ENCODE measurements around the gene SEL1L2.
A peak's percentile ranks its signal among the peaks of the same experiment; 100 is the strongest.

SEL1L2 gene

GRCh38 chr20:13863244-13863643, 127.2 kb downstream of the SEL1L2 start:
- DNase-seq = no peak

GRCh38 chr20:13862245-13862644, 128.2 kb downstream of the SEL1L2 start:
- DNase-seq = no peak

DNA sequence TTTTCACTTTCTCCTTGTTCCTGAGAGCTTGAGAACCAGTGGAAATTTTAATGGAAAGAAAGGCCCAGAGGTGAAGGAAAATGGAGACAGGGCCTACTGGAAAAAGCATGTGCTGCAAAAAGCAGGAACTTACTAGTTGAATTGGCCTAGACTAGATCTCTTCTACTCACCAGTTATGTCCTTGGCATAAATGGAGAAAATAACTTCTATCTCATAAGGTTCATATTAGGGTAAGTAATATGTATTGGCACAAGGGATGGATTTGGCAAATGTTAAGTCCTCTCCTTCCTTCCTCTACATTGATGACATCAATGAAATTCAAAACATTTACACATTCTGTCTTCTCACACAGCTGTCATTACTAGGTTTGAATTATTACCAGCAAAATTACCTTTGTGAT, 131.5 kb downstream of the SEL1L2 start:
- DNase-seq = no peak

- no peak for DNase-seq
These were observed 132.0 kb downstream of the SEL1L2 start for GRCh38 chr20:13858439-13858838.

DNA sequence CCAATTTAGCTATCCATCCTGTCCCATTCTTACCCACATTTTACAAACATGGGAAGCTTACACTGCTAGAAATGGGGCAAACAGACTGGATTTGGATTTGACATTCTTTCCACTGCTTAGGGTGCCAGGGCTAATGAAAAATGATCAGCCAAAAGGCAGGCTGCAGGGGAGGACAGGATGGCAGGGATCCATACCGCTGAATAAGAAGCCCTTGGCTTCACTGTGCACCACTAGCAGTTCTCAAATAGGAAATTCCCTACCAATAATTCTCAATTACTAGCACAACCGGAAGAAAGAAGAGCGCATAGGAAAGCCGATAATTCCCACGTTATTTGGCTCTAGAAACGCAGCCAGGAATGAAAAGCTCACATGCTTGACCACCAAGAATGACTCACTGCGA, 132.5 kb downstream of the SEL1L2 start:
- DNase-seq = no peak

GRCh38 chr20:13857304-13857703, 133.1 kb downstream of the SEL1L2 start:
- DNase-seq = no peak

DNA sequence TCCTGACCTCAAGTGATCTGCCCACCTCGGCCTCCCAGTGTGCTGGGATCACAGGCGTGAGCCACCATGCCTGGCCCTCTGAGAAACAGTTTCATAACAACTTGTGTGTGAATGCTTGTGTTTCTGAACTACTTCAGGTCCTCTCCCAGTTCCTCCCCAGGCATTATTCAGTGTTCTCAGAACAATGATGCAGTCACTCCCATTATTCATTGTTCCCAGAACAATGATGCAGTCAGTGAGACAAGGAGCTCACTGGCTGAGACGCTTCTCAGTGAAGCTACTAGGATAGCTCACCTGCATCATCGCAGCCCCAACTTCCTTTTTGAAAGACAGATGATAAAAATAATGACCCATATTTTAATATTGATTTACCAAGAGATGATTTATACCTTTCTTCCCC, 134.1 kb downstream of the SEL1L2 start:
- no peak for DNase-seq

- no peak for DNase-seq
These were observed 134.8 kb downstream of the SEL1L2 start for GRCh38 chr20:13855613-13856012.

GRCh38 chr20:13852306-13852705, 138.1 kb downstream of the SEL1L2 start:
- DNase-seq = no peak

DNA sequence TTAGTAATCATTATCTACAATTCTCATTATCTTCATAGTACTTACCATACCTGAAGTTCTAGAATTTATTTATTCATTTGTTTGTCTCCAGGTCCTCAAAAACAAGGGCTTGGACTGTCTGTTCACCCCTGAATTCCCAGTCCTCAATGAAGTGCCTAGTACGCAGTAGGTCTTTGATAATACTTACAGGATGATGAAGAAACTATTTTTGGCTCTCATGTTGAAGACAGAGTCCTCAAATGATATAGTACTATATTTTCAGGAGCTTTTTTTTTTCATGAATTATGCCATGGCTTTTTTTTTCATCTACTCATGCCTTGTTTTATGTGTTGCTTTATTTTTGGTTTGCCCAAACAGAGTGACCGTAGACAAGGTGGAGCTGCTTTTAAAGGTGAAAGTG, 139.1 kb downstream of the SEL1L2 start:
- DNase-seq = no peak

- DNase-seq = no peak
These were observed 146.1 kb downstream of the SEL1L2 start for GRCh38 chr20:13844296-13844695.

DNA sequence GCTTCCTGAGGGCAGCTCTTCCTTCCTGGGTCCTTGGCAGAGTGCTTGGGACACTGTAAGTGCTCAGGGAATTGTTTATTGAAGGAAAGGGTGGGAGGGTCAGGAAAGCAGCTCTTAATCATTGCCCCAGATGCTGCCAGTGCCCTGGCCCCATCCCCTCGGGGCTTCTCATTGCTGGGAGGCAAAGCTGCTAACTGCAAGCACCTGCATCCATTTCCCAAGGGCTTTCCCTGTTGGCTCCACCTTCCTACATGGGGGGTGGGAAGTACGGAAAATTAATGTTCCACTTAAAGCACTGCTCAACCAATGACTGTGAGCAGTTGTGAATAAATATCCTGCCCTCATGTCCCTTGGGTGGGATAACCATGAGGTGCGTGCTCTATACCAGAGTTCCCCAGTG, 149.2 kb downstream of the SEL1L2 start:
- DNase-seq = no peak

GRCh38 chr20:13840093-13840465, 150.3 kb downstream of the SEL1L2 start:
- no peak for DNase-seq

- DNase-seq = no peak
These were observed 150.9 kb downstream of the SEL1L2 start for GRCh38 chr20:13839421-13840092.

- no peak for DNase-seq
These were observed 151.8 kb downstream of the SEL1L2 start for GRCh38 chr20:13838664-13839063.

GRCh38 chr20:13831476-13831875, 158.9 kb downstream of the SEL1L2 start:
- no peak for DNase-seq

- DNase-seq = no peak
These were observed 164.9 kb downstream of the SEL1L2 start for GRCh38 chr20:13825465-13825864.

DNA sequence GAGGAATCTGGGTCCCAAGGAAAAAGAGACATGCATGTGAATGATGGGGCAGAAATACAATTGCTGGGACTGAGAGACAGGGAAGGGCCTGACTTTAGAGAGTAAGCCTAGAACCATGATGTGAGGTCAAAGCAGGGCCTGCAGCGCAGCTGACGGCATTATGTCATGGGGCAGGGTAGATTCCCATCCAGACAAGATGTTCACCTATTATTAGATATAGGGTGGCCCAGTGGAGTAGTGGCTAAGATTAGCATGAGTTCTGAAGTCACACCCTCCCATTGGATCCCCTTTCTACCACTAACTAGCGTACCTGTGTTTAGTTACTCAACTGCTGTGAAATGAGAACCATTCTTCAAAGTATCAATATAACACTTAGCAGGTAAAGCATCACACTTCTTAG, 166.0 kb downstream of the SEL1L2 start:
- no peak for DNase-seq

DNA sequence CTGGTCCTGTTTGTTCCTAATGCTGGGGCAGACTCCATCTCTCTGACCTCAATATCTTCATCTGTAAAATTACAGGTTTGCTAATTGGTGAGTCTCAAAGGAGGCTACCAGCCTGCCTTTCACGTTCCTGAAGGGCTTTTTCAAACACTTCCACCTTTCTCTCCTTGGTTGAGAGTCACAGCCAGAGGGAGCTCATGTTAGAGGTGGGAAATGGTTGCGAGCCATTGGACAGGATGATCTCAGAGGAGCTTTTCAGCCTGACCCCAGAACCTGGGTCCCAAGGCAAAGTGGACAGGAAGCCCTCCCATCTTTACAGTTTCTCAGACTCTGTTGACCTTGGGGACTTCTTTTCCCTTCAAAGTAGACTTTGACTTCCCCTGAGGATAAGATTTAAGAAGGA, 168.0 kb downstream of the SEL1L2 start:
- DNase-seq = no peak

GRCh38 chr20:13821876-13822275, 168.5 kb downstream of the SEL1L2 start:
- DNase-seq = no peak

DNA sequence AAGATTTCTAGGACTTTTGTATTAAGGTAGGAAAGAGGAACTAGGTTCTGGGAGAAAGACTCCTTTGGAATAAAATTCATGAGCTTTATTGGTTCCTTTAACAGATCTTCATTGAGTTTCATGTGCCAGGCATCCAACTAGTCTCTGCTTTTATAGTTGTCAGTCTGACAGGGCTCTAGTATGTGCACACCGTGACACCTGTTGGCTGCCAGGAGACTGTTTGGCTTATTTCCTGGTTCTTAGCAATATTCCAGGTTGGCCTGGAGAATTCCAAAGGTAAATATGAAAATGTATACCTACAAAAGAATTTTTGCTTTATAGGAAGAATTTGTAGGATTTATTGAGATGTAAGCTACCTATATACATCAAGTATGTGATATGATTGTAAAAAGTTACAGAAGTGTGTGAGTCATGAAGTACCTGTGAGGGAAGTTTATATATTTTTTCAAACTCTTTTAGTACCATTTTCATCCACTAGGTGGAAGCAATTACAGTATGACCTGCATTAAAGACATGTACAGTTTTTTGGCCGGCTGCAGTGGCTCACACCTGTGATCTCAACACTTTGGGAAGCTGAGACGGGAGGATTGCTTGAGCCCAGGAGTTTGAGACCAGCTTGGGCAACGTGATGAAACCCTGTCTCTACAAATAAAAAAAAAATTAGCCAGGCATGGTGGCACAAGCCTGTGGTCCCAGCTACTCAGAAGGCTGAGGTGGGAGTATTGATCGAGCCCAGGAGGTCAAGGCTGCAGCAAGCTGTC, 170.3 kb downstream of the SEL1L2 start:
- DNase-seq = peak; percentile 89

DNA sequence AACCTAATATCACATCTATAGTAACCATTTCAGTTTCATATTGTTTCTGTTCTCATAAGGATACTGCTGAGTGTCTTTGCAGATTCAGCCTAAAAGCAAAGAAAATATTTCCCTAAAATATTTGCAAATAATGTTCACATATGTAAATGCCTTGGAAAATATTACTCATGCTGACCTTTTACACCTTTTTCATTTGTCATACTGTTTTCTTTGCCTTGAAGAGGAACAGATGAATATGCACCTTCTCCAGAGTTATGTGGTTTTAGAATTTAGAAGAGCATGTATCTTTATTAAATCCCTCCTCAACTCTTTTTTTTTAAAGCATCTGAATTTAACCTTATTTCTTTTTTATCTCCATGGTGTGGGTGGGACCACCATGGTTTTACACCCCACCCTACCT, 173.1 kb downstream of the SEL1L2 start:
- no peak for DNase-seq

DNA sequence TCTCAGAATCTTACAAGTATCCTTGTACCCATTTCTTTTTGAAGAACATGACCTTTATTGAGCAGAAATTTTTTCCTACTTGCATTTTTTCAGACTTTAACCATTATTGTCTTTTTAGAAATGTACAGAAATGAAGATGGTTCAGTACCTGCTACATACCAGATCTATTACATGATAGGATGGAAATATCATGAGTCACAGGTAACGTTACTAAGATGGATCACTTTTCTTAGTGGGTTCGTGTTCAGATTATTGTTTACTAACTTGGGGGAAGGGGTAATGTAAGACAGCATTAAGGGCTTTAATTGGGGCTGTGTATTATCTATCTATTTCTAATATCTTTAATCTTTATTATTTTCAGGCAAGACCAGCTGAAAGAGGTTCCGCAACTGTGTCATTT, 173.7 kb downstream of the SEL1L2 start:
- no peak for DNase-seq

DNA sequence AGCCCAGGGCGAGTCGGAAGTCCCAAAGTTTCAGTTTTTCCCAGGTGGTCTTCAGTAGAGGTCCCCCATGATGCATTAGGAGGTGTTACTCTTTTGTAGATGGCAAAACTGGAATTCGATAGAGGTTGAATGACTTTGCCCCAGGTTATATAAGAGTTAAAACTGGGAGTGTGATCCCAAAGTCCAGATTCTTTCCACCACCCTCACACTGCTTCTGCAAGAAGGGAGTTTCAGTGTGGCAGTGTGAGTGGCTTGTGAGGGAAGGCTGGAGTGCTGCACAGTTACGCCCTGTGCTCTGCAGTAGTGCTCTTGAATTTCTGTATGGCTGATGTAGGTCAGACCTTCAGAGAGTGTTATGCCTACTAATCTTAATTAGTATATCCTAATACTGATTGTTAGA, 175.7 kb downstream of the SEL1L2 start:
- DNase-seq = no peak

DNA sequence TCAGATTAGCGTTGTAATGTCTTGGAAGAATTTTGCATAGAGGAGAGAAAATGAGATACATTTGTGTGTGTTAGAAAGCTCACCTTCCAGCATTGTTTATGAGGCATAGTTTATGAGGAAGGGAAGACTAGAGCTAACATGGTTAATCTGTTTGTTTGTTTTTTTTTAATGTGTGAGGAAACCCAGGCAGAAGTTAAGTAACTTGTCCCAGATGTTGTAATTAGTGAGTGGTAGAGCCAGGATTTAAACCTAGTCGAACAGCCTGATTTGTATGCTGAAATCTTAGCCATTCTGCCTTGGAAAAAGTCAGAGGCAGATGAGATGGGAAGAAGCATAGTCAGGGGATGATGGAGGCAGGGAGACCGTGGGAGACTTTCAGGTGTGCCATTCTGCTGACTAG, 176.5 kb downstream of the SEL1L2 start:
- DNase-seq = no peak
